GM23338 (cell line): ENCODE measurements around the gene LRRC17. TPM values are rescaled to one million over a fixed set of nuclear protein-coding genes. Genes with fewer than 3 reads are reported as not detected.

Experiments used
- ATAC-seq: fragments of 200-7000 bp; cut with Tn5 transposase; 3 replicates; pipeline ENCODE4 v1.9.1; 2020
- DNase-seq: peaks from one replicate; pipeline ENCODE4 v3.0.0-alpha.2; 2015; ENCODE audit warnings: low spot score
- H2AFZ ChIP-seq: fragments of 200-600 bp; sonication (generic); 2 replicates; pipeline ENCODE4 v1.8.0; 2016; ENCODE audit warnings: antibody characterized with exemption, mild to moderate bottlenecking, moderate library complexity
- H3F3A ChIP-seq: fragments of 200-600 bp; sonication (generic); replicated peaks from 2 replicates; pipeline ENCODE4 v1.8.0; 2017; ENCODE audit warnings: antibody characterized with exemption, mixed run types, low read depth
- H3K27ac ChIP-seq: fragments of 200-600 bp; sonication (generic); 2 replicates; pipeline ENCODE4 v1.6.1; 2016; ENCODE audit warnings: low read depth
- H3K27me3 ChIP-seq: fragments of 200-600 bp; sonication (generic); 2 replicates; pipeline ENCODE4 v1.8.0; 2016; ENCODE audit warnings: mild to moderate bottlenecking, mixed run types, moderate library complexity; ENCODE audit not compliant: insufficient read depth
- H3K36me3 ChIP-seq: fragments of 200-600 bp; sonication (generic); 2 replicates; pipeline ENCODE4 v1.8.0; 2016; ENCODE audit warnings: mild to moderate bottlenecking; ENCODE audit not compliant: insufficient read depth
- H3K4me1 ChIP-seq: fragments of 200-600 bp; sonication (generic); 2 replicates; pipeline ENCODE4 v1.8.0; 2016; ENCODE audit warnings: mild to moderate bottlenecking, moderate library complexity; ENCODE audit not compliant: insufficient read depth
- H3K4me2 ChIP-seq: fragments of 200-600 bp; sonication (generic); 2 replicates; pipeline ENCODE4 v1.7.1; 2017; ENCODE audit warnings: mixed run types
- H3K4me3 ChIP-seq: fragments of 200-600 bp; sonication (generic); 2 replicates; pipeline ENCODE4 v1.6.1; 2016; ENCODE audit warnings: mixed run types
- H3K79me2 ChIP-seq: fragments of 200-600 bp; sonication (generic); replicated peaks from 2 replicates; pipeline ENCODE4 v1.8.0; 2017; ENCODE audit warnings: mild to moderate bottlenecking; ENCODE audit not compliant: insufficient read depth
- H3K9me2 ChIP-seq: fragments of 200-600 bp; sonication (generic); 2 replicates; pipeline ENCODE4 v1.8.0; 2017; ENCODE audit not compliant: insufficient read depth
- H4K20me1 ChIP-seq: fragments of 200-600 bp; sonication (generic); replicated peaks from 2 replicates; pipeline ENCODE4 v1.8.0; 2017; ENCODE audit warnings: mild to moderate bottlenecking; ENCODE audit not compliant: insufficient read depth
- H3K27ac Mint-ChIP-seq: 2 replicates; pipeline ENCODE4 v1.8.0; 2020; ENCODE audit warnings: inconsistent platforms, mild to moderate bottlenecking, moderate library complexity, mixed read lengths
- H3K27me3 Mint-ChIP-seq: 3 replicates; pipeline ENCODE4 v1.8.0; 2022; ENCODE audit warnings: low read depth, mild to moderate bottlenecking, moderate library complexity, mixed read lengths, inconsistent platforms; ENCODE audit not compliant: insufficient read depth, poor library complexity
- H3K36me3 Mint-ChIP-seq: 3 replicates; pipeline ENCODE4 v1.8.0; 2021; ENCODE audit warnings: low read depth, mild to moderate bottlenecking, inconsistent platforms, moderate library complexity, mixed read lengths
- H3K4me1 Mint-ChIP-seq: 3 replicates; pipeline ENCODE4 v1.8.0; 2020; ENCODE audit warnings: mild to moderate bottlenecking, inconsistent platforms, mixed read lengths
- H3K4me3 Mint-ChIP-seq: 3 replicates; pipeline ENCODE4 v1.8.0; 2021; ENCODE audit warnings: moderate library complexity, mild to moderate bottlenecking, inconsistent platforms, mixed read lengths
- H3K9me3 Mint-ChIP-seq: 3 replicates; pipeline ENCODE4 v1.8.0; 2020; ENCODE audit warnings: moderate library complexity, mild to moderate bottlenecking, inconsistent platforms, mixed read lengths
- CREB1 ChIP-seq: fragments of 250-450 bp; sonication (Bioruptor Pico); IDR thresholded peaks from 2 replicates; pipeline ENCODE4 v1.5.0; 2020; ENCODE audit warnings: low read depth, mild to moderate bottlenecking, moderate library complexity
- EZH2 ChIP-seq: fragments of 200-600 bp; sonication (generic); IDR thresholded peaks from one replicate; pipeline ENCODE4 v1.8.0; 2017; ENCODE audit warnings: antibody characterized with exemption, mild to moderate bottlenecking, low read depth; ENCODE audit not compliant: unreplicated experiment
- EZH2phosphoT487 ChIP-seq: fragments of 200-600 bp; sonication (generic); IDR thresholded peaks from one replicate; pipeline ENCODE4 v1.8.1; 2018; ENCODE audit warnings: antibody characterized with exemption; ENCODE audit not compliant: unreplicated experiment
- JUNB ChIP-seq: IDR thresholded peaks from one replicate; pipeline ENCODE4 v1.6.1; 2016; ENCODE audit warnings: antibody characterized with exemption; ENCODE audit not compliant: unreplicated experiment
- NANOG ChIP-seq: IDR thresholded peaks from 2 replicates; pipeline ENCODE4 v1.6.1; 2016; ENCODE audit warnings: antibody characterized with exemption, borderline replicate concordance
- POLR2AphosphoS5 ChIP-seq: IDR thresholded peaks from 2 replicates; pipeline ENCODE4 v1.6.1; 2016; ENCODE audit warnings: antibody characterized with exemption, low read depth
- STAT1 ChIP-seq: IDR thresholded peaks from one replicate; pipeline ENCODE4 v1.6.1; 2016; ENCODE audit warnings: antibody characterized with exemption; ENCODE audit not compliant: unreplicated experiment
- ZNF114 ChIP-seq: fragments of 250-450 bp; sonication (Bioruptor Pico); IDR thresholded peaks from 2 replicates; pipeline ENCODE4 v1.5.0; 2020; ENCODE audit warnings: mild to moderate bottlenecking, moderate library complexity
- ZNF331 ChIP-seq: fragments of 250-450 bp; sonication (Bioruptor Pico); IDR thresholded peaks from 2 replicates; pipeline ENCODE4 v1.5.0; 2020; ENCODE audit warnings: low read depth, mild to moderate bottlenecking, moderate library complexity
- polyA plus RNA-seq: library from polyadenylated mRNA; unstranded; fragments of >200 nt; fragmentation: Nextera tagmentation; extraction: Ambion mirVana; gene quantifications from 2 replicates; pipeline ENCODE4 v1.2.1, GENCODE V29; 2016
- total RNA-seq: library from RNA; depleted of rRNA; stranded (reverse); fragments of >200 nt; shearing (Covaris generic); gene quantifications from 2 replicates; pipeline ENCODE4 v1.2.3, GENCODE V29; 2014
- TF ChIP-seq, protein P1 (sequence below), 2 experiments: fragments of 200-600 bp in 1 of 2; sonication (generic) in 1 of 2; conservative IDR thresholded peaks; 2 replicates each; pipeline versions ENCODE4 v1.5.1 to v1.6.1; 2016 to 2017; ENCODE audit warnings: antibody characterized with exemption in 2 of 2, low read depth in 2 of 2, mild to moderate bottlenecking in 2 of 2, moderate library complexity in 1 of 2
- TF ChIP-seq, protein P2 (sequence below): fragments of 250-450 bp; sonication (Bioruptor Pico); IDR thresholded peaks from 2 replicates; pipeline ENCODE4 v1.5.0; 2020; ENCODE audit warnings: mild to moderate bottlenecking, moderate library complexity
- TF ChIP-seq, protein P3 (sequence below): IDR thresholded peaks from one replicate; pipeline ENCODE4 v1.6.1; 2018; ENCODE audit warnings: antibody characterized with exemption; ENCODE audit not compliant: unreplicated experiment
- TF ChIP-seq, protein P4 (sequence below): IDR thresholded peaks from 2 replicates; pipeline ENCODE4 v1.6.1; 2016; ENCODE audit warnings: antibody characterized with exemption

Gene LRRC17
- total and polyA plus RNA-seq, 2 experiments from 2014 or later = 2.8 to 3.1 TPM

DNA sequence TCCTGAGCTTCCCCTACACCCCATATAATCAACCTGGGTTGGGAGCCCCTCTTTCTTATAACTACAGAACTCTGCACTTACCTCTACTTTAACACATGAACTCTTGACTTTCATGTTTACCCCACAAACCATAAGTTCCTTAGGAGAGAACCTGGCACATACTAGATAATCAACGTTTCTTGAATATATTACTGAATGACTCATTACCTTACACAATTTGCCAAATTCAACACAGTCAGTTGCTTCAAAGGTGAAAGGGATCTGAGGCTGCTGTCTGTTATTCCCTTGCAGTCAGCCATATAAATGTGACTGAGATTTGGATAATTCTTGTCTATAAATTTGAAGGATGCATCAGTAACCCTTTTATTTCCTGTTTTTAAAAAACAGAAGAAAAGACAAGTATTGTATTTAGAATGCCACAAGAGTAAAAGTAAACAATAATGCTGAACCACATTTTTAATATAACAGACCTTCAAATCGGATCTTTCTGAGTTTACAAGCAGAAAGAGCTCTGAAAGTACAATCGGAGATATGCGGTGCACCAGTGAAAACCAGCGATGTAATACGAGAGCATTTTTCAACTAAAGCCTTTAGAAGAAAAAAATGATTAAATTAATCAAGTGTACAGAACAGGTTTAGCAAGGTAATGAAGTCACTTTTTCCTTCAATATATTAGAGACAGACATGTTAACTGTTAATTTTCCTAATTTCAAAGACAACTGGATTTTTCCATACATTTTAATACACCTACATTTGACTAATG lies 29.5 kb upstream of the LRRC17 start:
- H3K4me3 Mint-ChIP-seq = no peak overlapping the region
- H3F3A ChIP-seq = no peaks in the 10 kb centered on the region
- H4K20me1 ChIP-seq = no peaks in the 10 kb centered on the region
- H3K36me3 Mint-ChIP-seq = no peaks in the 10 kb centered on the region
- H3K4me2 ChIP-seq = no peak overlapping the region
- no peaks in the 10 kb centered on the region for H3K4me1 Mint-ChIP-seq
- DNase-seq (no peak), ATAC-seq (no peak)
- H3K27ac ChIP-seq = no peak overlapping the region
- H3K27me3 Mint-ChIP-seq = no peaks in the 10 kb centered on the region
- H3K9me2 ChIP-seq = no peaks in the 10 kb centered on the region
- H3K79me2 ChIP-seq = no peaks in the 10 kb centered on the region
- TF ChIP-seq, protein P1, sequence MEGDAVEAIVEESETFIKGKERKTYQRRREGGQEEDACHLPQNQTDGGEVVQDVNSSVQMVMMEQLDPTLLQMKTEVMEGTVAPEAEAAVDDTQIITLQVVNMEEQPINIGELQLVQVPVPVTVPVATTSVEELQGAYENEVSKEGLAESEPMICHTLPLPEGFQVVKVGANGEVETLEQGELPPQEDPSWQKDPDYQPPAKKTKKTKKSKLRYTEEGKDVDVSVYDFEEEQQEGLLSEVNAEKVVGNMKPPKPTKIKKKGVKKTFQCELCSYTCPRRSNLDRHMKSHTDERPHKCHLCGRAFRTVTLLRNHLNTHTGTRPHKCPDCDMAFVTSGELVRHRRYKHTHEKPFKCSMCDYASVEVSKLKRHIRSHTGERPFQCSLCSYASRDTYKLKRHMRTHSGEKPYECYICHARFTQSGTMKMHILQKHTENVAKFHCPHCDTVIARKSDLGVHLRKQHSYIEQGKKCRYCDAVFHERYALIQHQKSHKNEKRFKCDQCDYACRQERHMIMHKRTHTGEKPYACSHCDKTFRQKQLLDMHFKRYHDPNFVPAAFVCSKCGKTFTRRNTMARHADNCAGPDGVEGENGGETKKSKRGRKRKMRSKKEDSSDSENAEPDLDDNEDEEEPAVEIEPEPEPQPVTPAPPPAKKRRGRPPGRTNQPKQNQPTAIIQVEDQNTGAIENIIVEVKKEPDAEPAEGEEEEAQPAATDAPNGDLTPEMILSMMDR (conservative IDR thresholded peaks at IDR 0.05; ENCODE audit: low read depth in 2 of 2) = no peak
- no peak for TF ChIP-seq ZNF331
- TF ChIP-seq STAT1 = no peak
- TF ChIP-seq EZH2phosphoT487 = no peak
- TF ChIP-seq, protein P2, sequence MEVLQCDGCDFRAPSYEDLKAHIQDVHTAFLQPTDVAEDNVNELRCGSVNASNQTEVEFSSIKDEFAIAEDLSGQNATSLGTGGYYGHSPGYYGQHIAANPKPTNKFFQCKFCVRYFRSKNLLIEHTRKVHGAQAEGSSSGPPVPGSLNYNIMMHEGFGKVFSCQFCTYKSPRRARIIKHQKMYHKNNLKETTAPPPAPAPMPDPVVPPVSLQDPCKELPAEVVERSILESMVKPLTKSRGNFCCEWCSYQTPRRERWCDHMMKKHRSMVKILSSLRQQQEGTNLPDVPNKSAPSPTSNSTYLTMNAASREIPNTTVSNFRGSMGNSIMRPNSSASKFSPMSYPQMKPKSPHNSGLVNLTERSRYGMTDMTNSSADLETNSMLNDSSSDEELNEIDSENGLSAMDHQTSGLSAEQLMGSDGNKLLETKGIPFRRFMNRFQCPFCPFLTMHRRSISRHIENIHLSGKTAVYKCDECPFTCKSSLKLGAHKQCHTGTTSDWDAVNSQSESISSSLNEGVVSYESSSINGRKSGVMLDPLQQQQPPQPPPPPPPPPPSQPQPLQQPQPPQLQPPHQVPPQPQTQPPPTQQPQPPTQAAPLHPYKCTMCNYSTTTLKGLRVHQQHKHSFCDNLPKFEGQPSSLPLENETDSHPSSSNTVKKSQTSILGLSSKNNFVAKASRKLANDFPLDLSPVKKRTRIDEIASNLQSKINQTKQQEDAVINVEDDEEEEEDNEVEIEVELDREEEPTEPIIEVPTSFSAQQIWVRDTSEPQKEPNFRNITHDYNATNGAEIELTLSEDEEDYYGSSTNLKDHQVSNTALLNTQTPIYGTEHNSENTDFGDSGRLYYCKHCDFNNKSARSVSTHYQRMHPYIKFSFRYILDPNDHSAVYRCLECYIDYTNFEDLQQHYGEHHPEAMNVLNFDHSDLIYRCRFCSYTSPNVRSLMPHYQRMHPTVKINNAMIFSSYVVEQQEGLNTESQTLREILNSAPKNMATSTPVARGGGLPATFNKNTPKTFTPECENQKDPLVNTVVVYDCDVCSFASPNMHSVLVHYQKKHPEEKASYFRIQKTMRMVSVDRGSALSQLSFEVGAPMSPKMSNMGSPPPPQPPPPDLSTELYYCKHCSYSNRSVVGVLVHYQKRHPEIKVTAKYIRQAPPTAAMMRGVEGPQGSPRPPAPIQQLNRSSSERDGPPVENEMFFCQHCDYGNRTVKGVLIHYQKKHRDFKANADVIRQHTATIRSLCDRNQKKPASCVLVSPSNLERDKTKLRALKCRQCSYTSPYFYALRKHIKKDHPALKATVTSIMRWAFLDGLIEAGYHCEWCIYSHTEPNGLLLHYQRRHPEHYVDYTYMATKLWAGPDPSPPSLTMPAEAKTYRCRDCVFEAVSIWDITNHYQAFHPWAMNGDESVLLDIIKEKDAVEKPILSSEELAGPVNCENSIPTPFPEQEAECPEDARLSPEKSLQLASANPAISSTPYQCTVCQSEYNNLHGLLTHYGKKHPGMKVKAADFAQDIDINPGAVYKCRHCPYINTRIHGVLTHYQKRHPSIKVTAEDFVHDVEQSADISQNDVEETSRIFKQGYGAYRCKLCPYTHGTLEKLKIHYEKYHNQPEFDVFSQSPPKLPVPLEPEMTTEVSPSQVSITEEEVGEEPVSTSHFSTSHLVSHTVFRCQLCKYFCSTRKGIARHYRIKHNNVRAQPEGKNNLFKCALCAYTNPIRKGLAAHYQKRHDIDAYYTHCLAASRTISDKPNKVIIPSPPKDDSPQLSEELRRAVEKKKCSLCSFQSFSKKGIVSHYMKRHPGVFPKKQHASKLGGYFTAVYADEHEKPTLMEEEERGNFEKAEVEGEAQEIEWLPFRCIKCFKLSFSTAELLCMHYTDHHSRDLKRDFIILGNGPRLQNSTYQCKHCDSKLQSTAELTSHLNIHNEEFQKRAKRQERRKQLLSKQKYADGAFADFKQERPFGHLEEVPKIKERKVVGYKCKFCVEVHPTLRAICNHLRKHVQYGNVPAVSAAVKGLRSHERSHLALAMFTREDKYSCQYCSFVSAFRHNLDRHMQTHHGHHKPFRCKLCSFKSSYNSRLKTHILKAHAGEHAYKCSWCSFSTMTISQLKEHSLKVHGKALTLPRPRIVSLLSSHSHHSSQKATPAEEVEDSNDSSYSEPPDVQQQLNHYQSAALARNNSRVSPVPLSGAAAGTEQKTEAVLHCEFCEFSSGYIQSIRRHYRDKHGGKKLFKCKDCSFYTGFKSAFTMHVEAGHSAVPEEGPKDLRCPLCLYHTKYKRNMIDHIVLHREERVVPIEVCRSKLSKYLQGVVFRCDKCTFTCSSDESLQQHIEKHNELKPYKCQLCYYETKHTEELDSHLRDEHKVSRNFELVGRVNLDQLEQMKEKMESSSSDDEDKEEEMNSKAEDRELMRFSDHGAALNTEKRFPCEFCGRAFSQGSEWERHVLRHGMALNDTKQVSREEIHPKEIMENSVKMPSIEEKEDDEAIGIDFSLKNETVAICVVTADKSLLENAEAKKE = no peak
- TF ChIP-seq NANOG = no peak
- TF ChIP-seq ZNF114 (CRISPR knock-in tag) = no peak
- no peak for TF ChIP-seq CREB1 (CRISPR knock-in tag)
- TF ChIP-seq, protein P3, sequence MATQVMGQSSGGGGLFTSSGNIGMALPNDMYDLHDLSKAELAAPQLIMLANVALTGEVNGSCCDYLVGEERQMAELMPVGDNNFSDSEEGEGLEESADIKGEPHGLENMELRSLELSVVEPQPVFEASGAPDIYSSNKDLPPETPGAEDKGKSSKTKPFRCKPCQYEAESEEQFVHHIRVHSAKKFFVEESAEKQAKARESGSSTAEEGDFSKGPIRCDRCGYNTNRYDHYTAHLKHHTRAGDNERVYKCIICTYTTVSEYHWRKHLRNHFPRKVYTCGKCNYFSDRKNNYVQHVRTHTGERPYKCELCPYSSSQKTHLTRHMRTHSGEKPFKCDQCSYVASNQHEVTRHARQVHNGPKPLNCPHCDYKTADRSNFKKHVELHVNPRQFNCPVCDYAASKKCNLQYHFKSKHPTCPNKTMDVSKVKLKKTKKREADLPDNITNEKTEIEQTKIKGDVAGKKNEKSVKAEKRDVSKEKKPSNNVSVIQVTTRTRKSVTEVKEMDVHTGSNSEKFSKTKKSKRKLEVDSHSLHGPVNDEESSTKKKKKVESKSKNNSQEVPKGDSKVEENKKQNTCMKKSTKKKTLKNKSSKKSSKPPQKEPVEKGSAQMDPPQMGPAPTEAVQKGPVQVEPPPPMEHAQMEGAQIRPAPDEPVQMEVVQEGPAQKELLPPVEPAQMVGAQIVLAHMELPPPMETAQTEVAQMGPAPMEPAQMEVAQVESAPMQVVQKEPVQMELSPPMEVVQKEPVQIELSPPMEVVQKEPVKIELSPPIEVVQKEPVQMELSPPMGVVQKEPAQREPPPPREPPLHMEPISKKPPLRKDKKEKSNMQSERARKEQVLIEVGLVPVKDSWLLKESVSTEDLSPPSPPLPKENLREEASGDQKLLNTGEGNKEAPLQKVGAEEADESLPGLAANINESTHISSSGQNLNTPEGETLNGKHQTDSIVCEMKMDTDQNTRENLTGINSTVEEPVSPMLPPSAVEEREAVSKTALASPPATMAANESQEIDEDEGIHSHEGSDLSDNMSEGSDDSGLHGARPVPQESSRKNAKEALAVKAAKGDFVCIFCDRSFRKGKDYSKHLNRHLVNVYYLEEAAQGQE = no peak
- TF ChIP-seq, protein P4, sequence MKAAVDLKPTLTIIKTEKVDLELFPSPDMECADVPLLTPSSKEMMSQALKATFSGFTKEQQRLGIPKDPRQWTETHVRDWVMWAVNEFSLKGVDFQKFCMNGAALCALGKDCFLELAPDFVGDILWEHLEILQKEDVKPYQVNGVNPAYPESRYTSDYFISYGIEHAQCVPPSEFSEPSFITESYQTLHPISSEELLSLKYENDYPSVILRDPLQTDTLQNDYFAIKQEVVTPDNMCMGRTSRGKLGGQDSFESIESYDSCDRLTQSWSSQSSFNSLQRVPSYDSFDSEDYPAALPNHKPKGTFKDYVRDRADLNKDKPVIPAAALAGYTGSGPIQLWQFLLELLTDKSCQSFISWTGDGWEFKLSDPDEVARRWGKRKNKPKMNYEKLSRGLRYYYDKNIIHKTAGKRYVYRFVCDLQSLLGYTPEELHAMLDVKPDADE = no peak
- no peak for TF ChIP-seq JUNB
- TF ChIP-seq POLR2AphosphoS5 = no peak
- no peak for TF ChIP-seq EZH2
- H3K9me3 Mint-ChIP-seq = no peaks in the 10 kb centered on the region
- no peaks in the 10 kb centered on the region for H3K4me1 ChIP-seq
- no peak overlapping the region for H3K4me3 ChIP-seq
- H3K36me3 ChIP-seq = no peaks in the 10 kb centered on the region
- H3K27ac Mint-ChIP-seq = no peak overlapping the region
- no peak overlapping the region for H2AFZ ChIP-seq
- H3K27me3 ChIP-seq = no peaks in the 10 kb centered on the region
